Endothelial cell of umbilical vein (primary cell): ENCODE results near the gene MYBBP1A. TPM values are rescaled to one million over a fixed set of nuclear protein-coding genes. Genes with fewer than 3 reads are reported as not detected.

Experiments used
- BruUV-seq: library from RNA; stranded (reverse); fragments of 400-500 nt; replicated peaks from 2 replicates; lab custom pipeline; 2021; lab: Mats Ljungman, UMichigan
- CTCF ChIA-PET: fragments of 300-600, 350-600 bp; sonication (Branson Sonifier 250); formaldehyde crosslinking; loops from one replicate; lab custom pipeline; 2021; ENCODE audit warnings: antibody characterized with exemption, inconsistent platforms; lab: Charles Lee
- POLR2A ChIA-PET: fragments of 300-600, 350-600 bp; sonication (Branson Sonifier 250); formaldehyde crosslinking; loops from one replicate; lab custom pipeline; 2021; ENCODE audit warnings: antibody characterized with exemption, inconsistent platforms; lab: Charles Lee
- DNase-seq: peaks from one replicate; pipeline ENCODE4 v3.0.0-alpha.2; 2011; ENCODE audit warnings: low read depth, low spot score
- FAIRE-seq: peaks from 2 replicates; lab custom pipeline; 2011; peaks lifted over from hg19 to GRCh38; lab: Jason Lieb, UNC
- H2AFZ ChIP-seq: 2 replicates; pipeline ENCODE4 v1.6.0; 2012; ENCODE audit warnings: low read depth, low read length, control low read depth, inconsistent platforms
- H3K27ac ChIP-seq: 2 replicates; pipeline ENCODE4 v1.5.1; 2011; ENCODE audit warnings: low read depth, mild to moderate bottlenecking, control low read depth, low read length, moderate library complexity; ENCODE audit not compliant: insufficient read depth
- H3K27me3 ChIP-seq, 2 experiments: 2 replicates each; pipeline versions ENCODE4 v1.6.0 to v1.6.1; 2011; ENCODE audit warnings: low read length in 2 of 2, mixed read lengths in 1 of 2; ENCODE audit not compliant: control insufficient read depth in 2 of 2, insufficient read depth in 2 of 2
- H3K36me3 ChIP-seq, 2 experiments: 2 replicates in 1 of 2; 3 replicates in 1 of 2; pipeline ENCODE4 v1.5.1; 2011; ENCODE audit warnings: low read length in 2 of 2, mild to moderate bottlenecking in 1 of 2, moderate library complexity in 1 of 2; ENCODE audit not compliant: control insufficient read depth in 2 of 2, insufficient read depth in 2 of 2; ENCODE audit errors: extremely low read depth in 1 of 2
- H3K4me1 ChIP-seq: 3 replicates; pipeline ENCODE4 v1.5.1; 2011; ENCODE audit warnings: mild to moderate bottlenecking, low read length; ENCODE audit not compliant: control insufficient read depth, insufficient read depth; ENCODE audit errors: extremely low read depth
- H3K4me2 ChIP-seq: 2 replicates; pipeline ENCODE4 v1.6.1; 2011; ENCODE audit warnings: low read length, control low read depth, mixed read lengths; ENCODE audit not compliant: insufficient read depth
- H3K4me3 ChIP-seq, 3 experiments: fragments of 200-600 bp in 1 of 3; sonication (generic), shearing (Covaris generic) in 1 of 3; replicated peaks in 1 of 3; 2 replicates each; pipeline ENCODE4 v1.5.1; 2011 to 2016; ENCODE audit warnings: control low read depth in 3 of 3, low read length in 3 of 3, mild to moderate bottlenecking in 2 of 3, inconsistent platforms in 1 of 3, low read depth in 1 of 3, moderate library complexity in 1 of 3; ENCODE audit not compliant: insufficient read depth in 1 of 3
- H3K79me2 ChIP-seq: 2 replicates; pipeline ENCODE4 v1.6.0; 2012; ENCODE audit warnings: low read length, inconsistent platforms; ENCODE audit not compliant: control insufficient read depth, insufficient read depth
- H3K9ac ChIP-seq: replicated peaks from 2 replicates; pipeline ENCODE3; 2011; ENCODE audit warnings: low read length, control low read depth; ENCODE audit not compliant: insufficient read depth; ENCODE audit errors: extremely low read depth
- H3K9me1 ChIP-seq: replicated peaks from 3 replicates; pipeline ENCODE4 v1.6.0; 2011; ENCODE audit warnings: mild to moderate bottlenecking, low read length; ENCODE audit not compliant: control insufficient read depth, insufficient read depth; ENCODE audit errors: extremely low read depth
- H3K9me3 ChIP-seq: replicated peaks from 2 replicates; pipeline ENCODE4 v1.5.1; 2012; ENCODE audit warnings: low read length, inconsistent platforms; ENCODE audit not compliant: control insufficient read depth, insufficient read depth
- H4K20me1 ChIP-seq: replicated peaks from 2 replicates; pipeline ENCODE3; 2011; ENCODE audit warnings: mild to moderate bottlenecking, low read length; ENCODE audit not compliant: control insufficient read depth, insufficient read depth; ENCODE audit errors: extremely low read depth
- CTCF ChIP-seq, 2 donors: IDR thresholded peaks; 1 replicate in 1 of 2; 2 replicates in 1 of 2; pipeline ENCODE4 v1.5.1; 2011; ENCODE audit warnings: low read length in 2 of 2, mild to moderate bottlenecking in 2 of 2, moderate library complexity in 2 of 2, control low read depth in 1 of 2, inconsistent platforms in 1 of 2, low read depth in 1 of 2; ENCODE audit not compliant: insufficient read depth in 1 of 2; ENCODE audit errors: extremely low read depth in 1 of 2
- EZH2 ChIP-seq: IDR thresholded peaks from 2 replicates; pipeline ENCODE4 v1.6.1; 2012; ENCODE audit warnings: borderline replicate concordance, low read depth, mild to moderate bottlenecking, moderate library complexity, low read length, inconsistent platforms; ENCODE audit not compliant: severe bottlenecking
- FOS ChIP-seq: IDR thresholded peaks from 2 replicates; pipeline ENCODE4 v1.6.1; 2011; ENCODE audit warnings: mild to moderate bottlenecking, low read length, moderate library complexity, borderline replicate concordance; ENCODE audit not compliant: insufficient read depth
- GATA2 ChIP-seq: IDR thresholded peaks from 2 replicates; pipeline ENCODE4 v1.7.0; 2011; ENCODE audit warnings: low read depth, mild to moderate bottlenecking, moderate library complexity, mixed read lengths, low read length; ENCODE audit not compliant: insufficient read length, insufficient read depth
- JUN ChIP-seq: IDR thresholded peaks from 2 replicates; pipeline ENCODE4 v1.6.1; 2011; ENCODE audit warnings: borderline replicate concordance, low read depth; ENCODE audit not compliant: insufficient read length, insufficient read depth
- MYC ChIP-seq: IDR thresholded peaks from one replicate; pipeline ENCODE4 v1.6.1; 2011; ENCODE audit warnings: mild to moderate bottlenecking, low read depth, low read length
- POLR2A ChIP-seq: IDR thresholded peaks from 2 replicates; pipeline ENCODE4 v1.6.1; 2012; ENCODE audit warnings: low read depth, mild to moderate bottlenecking, control low read depth, low read length
- POLR2AphosphoS5 ChIP-seq: IDR thresholded peaks from 2 replicates; pipeline ENCODE4 v1.6.1; 2012; ENCODE audit warnings: low read depth, mild to moderate bottlenecking, control low read depth, low read length, moderate library complexity; ENCODE audit not compliant: insufficient read depth
- dilution Hi-C: fragments of 300-500 bp; cut with MboI; formaldehyde crosslinking; loops from one replicate; pipeline ENCODE4 v1.15.0; 2019; ENCODE audit warnings: low sequenced_read_pairs; ENCODE audit not compliant: extremely low pct_ligation_motif_present
- intact Hi-C: fragments of 100-400 bp; cut with micrococcal nuclease; formaldehyde crosslinking; loops from one replicate; pipeline ENCODE4 v1.10.0; 2022
- polyA plus RNA-seq, 4 experiments: library from polyadenylated mRNA; depleted of rRNA in 3 of 4; stranded (reverse) in 3 of 4; unstranded in 1 of 4; fragments of >200 nt; gene quantifications; 2 replicates each; pipeline versions ENCODE4 v1.2.1 to v1.2.3, GENCODE V29; 2011 to 2012; ENCODE audit warnings: missing spikeins in 1 of 4
- total RNA-seq: library from RNA; stranded (reverse); gene quantifications from 2 replicates; pipeline ENCODE4 v1.2.3, GENCODE V29; 2021
- TF ChIP-seq, protein P1 (sequence below): IDR thresholded peaks from 2 replicates; pipeline ENCODE4 v1.6.1; 2011; ENCODE audit not compliant: insufficient read depth, insufficient read length

The MYBBP1A gene
- total and polyA plus RNA-seq, 2 donors (not counting 3 experiments of a cell fraction or from before 2014, with no cell fraction given): 26.8 to 79.2 TPM

DNA sequence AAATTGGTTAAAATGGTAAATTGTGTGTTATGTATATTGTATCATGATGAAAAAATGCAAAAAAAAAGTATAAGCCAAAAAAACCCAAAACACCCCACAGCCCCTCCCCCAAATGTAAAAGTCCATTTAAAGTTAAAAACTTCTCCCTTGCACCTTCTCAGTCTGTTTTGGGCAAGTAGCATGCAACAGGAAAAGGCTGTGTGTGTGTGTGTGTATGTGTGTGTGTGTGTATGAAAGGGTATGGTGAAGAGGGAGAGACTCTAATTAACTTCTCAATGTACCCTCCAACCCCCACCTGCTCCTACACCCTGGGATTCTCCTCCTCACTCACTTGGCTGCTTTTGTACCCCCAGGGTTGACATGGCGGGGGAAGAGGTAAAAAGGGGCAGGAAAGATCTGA lies 14.4 kb upstream of the MYBBP1A start:
- FAIRE-seq (no peak), DNase-seq (no peak)
- intact Hi-C loops: no loop called here
- H3K79me2 ChIP-seq: no peaks in the 10 kb centered on the region
- H2AFZ ChIP-seq: no peak overlapping the region
- dilution Hi-C loops: no loop called here
- no peaks in the 10 kb centered on the region for H4K20me1 ChIP-seq
- H3K4me3 ChIP-seq: no peak overlapping the region
- no peaks in the 10 kb centered on the region for H3K9me1 ChIP-seq
- H3K36me3 ChIP-seq: no peaks in the 10 kb centered on the region
- ChIA-PET POLR2A (no interaction called here), CTCF (interaction anchor here (0.6 to 6.7 kb wide), 5 partner anchors 9 to 221 kb away, joined by 3 to 213 read pairs (median 3); partner anchors contain the start of gene GGT6)
- H3K4me2 ChIP-seq: no peak overlapping the region
- BruUV-seq: no TSS peak
- TF ChIP-seq POLR2AphosphoS5 (no peak), GATA2 (no peak), JUN (no peak), POLR2A (no peak), FOS (no peak), MYC (no peak), CTCF (IDR thresholded peaks at IDR 0.05; ENCODE audit: extremely low read depth in 1 of 2, insufficient read depth in 1 of 2, low read depth in 1 of 2, low read length in 2 of 2) (no peak), EZH2 (no peak)
- TF ChIP-seq, protein P1, sequence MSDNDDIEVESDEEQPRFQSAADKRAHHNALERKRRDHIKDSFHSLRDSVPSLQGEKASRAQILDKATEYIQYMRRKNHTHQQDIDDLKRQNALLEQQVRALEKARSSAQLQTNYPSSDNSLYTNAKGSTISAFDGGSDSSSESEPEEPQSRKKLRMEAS: no peak
- no peak overlapping the region for H3K27ac ChIP-seq
- no peaks in the 10 kb centered on the region for H3K4me1 ChIP-seq
- H3K27me3 ChIP-seq: peaks cover 0 to 4% of the 10 kb centered on the region in 2 experiments
- H3K9ac ChIP-seq: no peak overlapping the region
- H3K9me3 ChIP-seq: no peaks in the 10 kb centered on the region
